HG03442 (cell line): ENCODE data around the gene VAPB.

Experiments
- ATAC-seq: cut with Tn5 transposase; IDR thresholded peaks from one replicate; pipeline ENCODE4 v1.9.1; 2021; ENCODE audit warnings: mild to moderate bottlenecking, moderate library complexity; ENCODE audit not compliant: unreplicated experiment

VAPB gene

GRCh38 chr20:58377766-58378401, 11.1 kb upstream of the VAPB start:
- ATAC-seq = no peak

GRCh38 chr20:58378704-58379103, 10.3 kb upstream of the VAPB start:
- no peak for ATAC-seq

- ATAC-seq = no peak
Observed at GRCh38 chr20:58381627-58382026, 7.4 kb upstream of the VAPB start.

- ATAC-seq = no peak
Observed at GRCh38 chr20:58382096-58382495, 6.9 kb upstream of the VAPB start.

- ATAC-seq = no peak
Observed at GRCh38 chr20:58384821-58385220, 4.2 kb upstream of the VAPB start.

GRCh38 chr20:58388028-58388601, 914 bp upstream of the VAPB start:
- ATAC-seq = no peak

GRCh38 chr20:58389324-58389967, 417 bp downstream of the VAPB start:
- ATAC-seq = peak; percentile 27

- no peak for ATAC-seq
Observed at GRCh38 chr20:58389968-58390658, 1.1 kb downstream of the VAPB start.

- ATAC-seq = no peak
Observed at GRCh38 chr20:58390659-58391035, 1.6 kb downstream of the VAPB start.

GRCh38 chr20:58392286-58392685, 3.3 kb downstream of the VAPB start:
- ATAC-seq = no peak

- no peak for ATAC-seq
Observed at GRCh38 chr20:58393299-58393698, 4.3 kb downstream of the VAPB start.

GRCh38 chr20:58394801-58395200, 5.8 kb downstream of the VAPB start:
- no peak for ATAC-seq

GRCh38 chr20:58395604-58396003, 6.6 kb downstream of the VAPB start:
- no peak for ATAC-seq

GRCh38 chr20:58397429-58397828, 8.4 kb downstream of the VAPB start:
- no peak for ATAC-seq

- no peak for ATAC-seq
Observed at GRCh38 chr20:58398254-58398653, 9.2 kb downstream of the VAPB start.

GRCh38 chr20:58399926-58400325, 10.9 kb downstream of the VAPB start:
- no peak for ATAC-seq

- no peak for ATAC-seq
Observed at GRCh38 chr20:58401162-58401561, 12.1 kb downstream of the VAPB start.

GRCh38 chr20:58402305-58402704, 13.3 kb downstream of the VAPB start:
- no peak for ATAC-seq

- peak; percentile 73 for ATAC-seq
Observed at GRCh38 chr20:58402827-58403226, 13.8 kb downstream of the VAPB start.

- ATAC-seq = peak; percentile 9
Observed at GRCh38 chr20:58403272-58403671, 14.2 kb downstream of the VAPB start.

- no peak for ATAC-seq
Observed at GRCh38 chr20:58405504-58406291, 16.7 kb downstream of the VAPB start.
